SH-SY5Y (cell line): Measurements from ENCODE around the gene TMEM132C.

Source experiments
- GATA2 ChIP-seq: IDR thresholded peaks from 2 replicates; pipeline ENCODE4 v1.6.1; 2011; ENCODE audit warnings: mild to moderate bottlenecking, low read depth, low read length
- GATA3 ChIP-seq: IDR thresholded peaks from 2 replicates; pipeline ENCODE4 v1.6.1; 2011; ENCODE audit warnings: low read depth, mild to moderate bottlenecking, low read length, moderate library complexity

DNA sequence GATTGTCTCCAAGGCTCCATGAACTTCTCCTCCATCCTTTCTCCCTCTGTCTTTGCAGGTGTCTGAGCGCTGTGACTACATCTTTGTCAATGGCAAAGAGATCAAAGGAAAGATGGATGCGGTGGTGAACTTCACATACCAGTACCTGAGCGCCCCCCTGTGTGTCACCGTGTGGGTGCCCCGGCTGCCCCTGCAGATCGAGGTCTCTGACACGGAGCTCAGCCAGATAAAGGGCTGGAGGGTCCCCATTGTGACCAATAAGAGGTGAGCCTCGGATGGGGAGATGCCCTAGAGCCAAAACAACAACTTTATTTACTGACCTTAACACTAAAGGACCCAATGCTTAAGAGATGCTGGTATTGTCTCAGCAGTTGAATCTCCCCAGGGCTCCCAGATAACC, 426.8 kb downstream of the TMEM132C start:
- no peak for TF ChIP-seq GATA2
- no peak for TF ChIP-seq GATA3
